DOHH2 (cell line): Measurements from ENCODE around the gene PITX1.

ENCODE experiments used
- CTCF ChIP-seq: fragments of 200-600 bp; sonication (generic); IDR thresholded peaks from one replicate; pipeline ENCODE4 v1.5.1; 2014; ENCODE audit warnings: antibody characterized with exemption, mild to moderate bottlenecking, low read depth, low read length; ENCODE audit not compliant: poor library complexity, severe bottlenecking
- EZH2phosphoT487 ChIP-seq: fragments of 200-600 bp; sonication (generic); IDR thresholded peaks from 2 replicates; pipeline ENCODE4 v1.6.1; 2017; ENCODE audit warnings: borderline replicate concordance, mild to moderate bottlenecking, antibody characterized with exemption, low read length, moderate library complexity, mixed read lengths

GRCh38 chr5:135031813-135032694 lies 2.0 kb downstream of the PITX1 start:
- TF ChIP-seq CTCF (no peak), EZH2phosphoT487 (no peak)
